ENCODE data around the gene TMSB15A. TPM values are rescaled to one million over a fixed set of nuclear protein-coding genes. Genes with fewer than 3 reads are reported as not detected.
"Not testable (repeated sequence)": the region's sequence is repeated elsewhere in the genome, so short reads cannot be mapped to it uniquely, and the experiment has no call there.

The TMSB15A gene
- total RNA-seq, 1 experiment from 2014 or later = not detected

DNA sequence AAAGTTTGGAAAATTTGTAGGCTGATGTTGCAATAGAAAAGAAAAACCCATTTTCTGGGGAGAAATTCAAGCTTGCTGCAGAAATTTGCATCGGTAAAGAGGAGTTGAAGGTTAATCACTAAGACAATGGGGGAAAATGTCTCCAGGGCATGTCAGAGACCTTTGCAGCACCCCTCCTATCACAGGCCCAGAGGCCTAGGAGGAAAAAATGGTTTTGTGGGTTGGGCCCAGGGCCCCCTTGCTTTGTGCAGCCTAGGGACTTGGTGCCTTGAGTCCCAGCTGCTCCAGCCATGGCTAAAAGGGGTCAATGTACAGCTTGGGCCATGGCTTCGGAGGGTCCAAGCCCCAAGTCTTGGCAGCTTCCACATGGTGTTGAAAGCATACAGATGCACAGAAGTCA lies 17.8 kb downstream of the TMSB15A start:
- H3K4me3 Mint-ChIP-seq (ENCODE audit: unreplicated experiment) = no peak overlapping the region
- BruUV-seq (replicated peaks) = no TSS peak
- H3K4me3 ChIP-seq (ENCODE audit: low read depth, low read length) = no peak overlapping the region
- ChIA-PET POLR2A (no interaction called here), CTCF (no interaction called here)
- no peak overlapping the region for H3K27ac Mint-ChIP-seq (ENCODE audit: unreplicated experiment)
- TF ChIP-seq, protein P1, sequence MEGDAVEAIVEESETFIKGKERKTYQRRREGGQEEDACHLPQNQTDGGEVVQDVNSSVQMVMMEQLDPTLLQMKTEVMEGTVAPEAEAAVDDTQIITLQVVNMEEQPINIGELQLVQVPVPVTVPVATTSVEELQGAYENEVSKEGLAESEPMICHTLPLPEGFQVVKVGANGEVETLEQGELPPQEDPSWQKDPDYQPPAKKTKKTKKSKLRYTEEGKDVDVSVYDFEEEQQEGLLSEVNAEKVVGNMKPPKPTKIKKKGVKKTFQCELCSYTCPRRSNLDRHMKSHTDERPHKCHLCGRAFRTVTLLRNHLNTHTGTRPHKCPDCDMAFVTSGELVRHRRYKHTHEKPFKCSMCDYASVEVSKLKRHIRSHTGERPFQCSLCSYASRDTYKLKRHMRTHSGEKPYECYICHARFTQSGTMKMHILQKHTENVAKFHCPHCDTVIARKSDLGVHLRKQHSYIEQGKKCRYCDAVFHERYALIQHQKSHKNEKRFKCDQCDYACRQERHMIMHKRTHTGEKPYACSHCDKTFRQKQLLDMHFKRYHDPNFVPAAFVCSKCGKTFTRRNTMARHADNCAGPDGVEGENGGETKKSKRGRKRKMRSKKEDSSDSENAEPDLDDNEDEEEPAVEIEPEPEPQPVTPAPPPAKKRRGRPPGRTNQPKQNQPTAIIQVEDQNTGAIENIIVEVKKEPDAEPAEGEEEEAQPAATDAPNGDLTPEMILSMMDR (IDR thresholded peaks at IDR 0.05; ENCODE audit: insufficient read depth in 1 of 2, low read depth in 1 of 2, low read length in 1 of 2, severe bottlenecking in 1 of 2, unreplicated experiment in 1 of 2) = no peak
- no peaks in the 10 kb centered on the region for H3K9me3 Mint-ChIP-seq (ENCODE audit: unreplicated experiment)
- H3K27me3 ChIP-seq (replicated peaks; ENCODE audit: control insufficient read depth, insufficient read depth, low read length) = no peaks in the 10 kb centered on the region
- no peaks in the 10 kb centered on the region for H3K36me3 ChIP-seq (ENCODE audit: control insufficient read depth, insufficient read depth, low read length)
- H3K9me3 ChIP-seq = no peaks in the 10 kb centered on the region
- H3K4me1 ChIP-seq = no peaks in the 10 kb centered on the region
- no peaks in the 10 kb centered on the region for H3K36me3 Mint-ChIP-seq (ENCODE audit: insufficient read depth, unreplicated experiment)
- no peaks in the 10 kb centered on the region for H3K27me3 Mint-ChIP-seq (ENCODE audit: insufficient read depth, unreplicated experiment)
- intact Hi-C loops (cut with micrococcal nuclease; ENCODE audit: unreplicated experiment) = no loop called here
- no peaks in the 10 kb centered on the region for H3K4me1 Mint-ChIP-seq (ENCODE audit: low read depth, unreplicated experiment)
- DNase-seq = no peak

- H3K36me3 ChIP-seq (ENCODE audit: control insufficient read depth, insufficient read depth, low read length) = no peaks in the 10 kb centered on the region
- ChIA-PET POLR2A (no interaction called here), CTCF (no interaction called here)
- Mint-ChIP-seq H3K36me3 (ENCODE audit: insufficient read depth, unreplicated experiment) (no peaks in the 10 kb centered on the region), H3K4me3 (ENCODE audit: unreplicated experiment) (no peak overlapping the region), H3K4me1 (ENCODE audit: low read depth, unreplicated experiment) (no peaks in the 10 kb centered on the region), H3K9me3 (ENCODE audit: unreplicated experiment) (no peaks in the 10 kb centered on the region), H3K27ac (ENCODE audit: unreplicated experiment) (no peak overlapping the region), H3K27me3 (ENCODE audit: insufficient read depth, unreplicated experiment) (no peaks in the 10 kb centered on the region)
- H3K4me3 ChIP-seq (ENCODE audit: low read depth, low read length) = no peak overlapping the region
- BruUV-seq (replicated peaks) = no TSS peak
- H3K4me1 ChIP-seq = no peaks in the 10 kb centered on the region
- no peaks in the 10 kb centered on the region for H3K27me3 ChIP-seq (replicated peaks; ENCODE audit: control insufficient read depth, insufficient read depth, low read length)
- intact Hi-C loops (cut with micrococcal nuclease; ENCODE audit: unreplicated experiment) = no loop called here
- no peaks in the 10 kb centered on the region for H3K9me3 ChIP-seq
- DNase-seq = no peak
- TF ChIP-seq, protein P1 (IDR thresholded peaks at IDR 0.05; ENCODE audit: insufficient read depth in 1 of 2, low read depth in 1 of 2, low read length in 1 of 2, severe bottlenecking in 1 of 2, unreplicated experiment in 1 of 2) = no peak
Measured at GRCh38 chrX:102491766-102492165, 24.8 kb downstream of the TMSB15A start.

DNA sequence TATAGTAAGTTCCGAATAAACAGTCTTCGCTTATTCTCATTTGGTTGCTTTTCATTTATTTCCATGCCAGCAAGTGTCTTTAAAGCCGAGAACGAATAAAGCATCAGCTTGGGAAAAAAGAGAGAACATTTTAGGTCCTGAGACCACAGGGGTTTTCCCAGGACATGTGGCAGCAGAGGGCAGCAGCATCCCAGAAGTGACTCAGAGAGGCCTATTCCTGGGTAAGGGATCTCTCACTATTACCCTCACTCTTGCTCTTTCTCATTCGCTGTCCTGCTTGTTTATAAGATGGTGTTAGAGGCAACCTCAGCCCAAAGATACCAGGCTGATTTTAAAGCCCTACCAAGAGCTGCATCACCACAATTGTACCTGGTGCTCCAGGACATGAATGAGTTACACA lies 37.8 kb downstream of the TMSB15A start:
- CTCF ChIA-PET; DNase-seq; H3K27me3 Mint-ChIP-seq (ENCODE audit: insufficient read depth, unreplicated experiment); H3K4me3 Mint-ChIP-seq (ENCODE audit: unreplicated experiment); H3K9me3 ChIP-seq; H3K4me1 ChIP-seq; BruUV-seq (replicated peaks); H3K9me3 Mint-ChIP-seq (ENCODE audit: unreplicated experiment); H3K4me1 Mint-ChIP-seq (ENCODE audit: low read depth, unreplicated experiment); POLR2A ChIA-PET; H3K4me3 ChIP-seq (ENCODE audit: low read depth, low read length); H3K27ac Mint-ChIP-seq (ENCODE audit: unreplicated experiment); intact Hi-C loops (cut with micrococcal nuclease; ENCODE audit: unreplicated experiment); H3K36me3 Mint-ChIP-seq (ENCODE audit: insufficient read depth, unreplicated experiment); H3K36me3 ChIP-seq (ENCODE audit: control insufficient read depth, insufficient read depth, low read length); H3K27me3 ChIP-seq (replicated peaks; ENCODE audit: control insufficient read depth, insufficient read depth, low read length): not testable (repeated sequence)

DNA sequence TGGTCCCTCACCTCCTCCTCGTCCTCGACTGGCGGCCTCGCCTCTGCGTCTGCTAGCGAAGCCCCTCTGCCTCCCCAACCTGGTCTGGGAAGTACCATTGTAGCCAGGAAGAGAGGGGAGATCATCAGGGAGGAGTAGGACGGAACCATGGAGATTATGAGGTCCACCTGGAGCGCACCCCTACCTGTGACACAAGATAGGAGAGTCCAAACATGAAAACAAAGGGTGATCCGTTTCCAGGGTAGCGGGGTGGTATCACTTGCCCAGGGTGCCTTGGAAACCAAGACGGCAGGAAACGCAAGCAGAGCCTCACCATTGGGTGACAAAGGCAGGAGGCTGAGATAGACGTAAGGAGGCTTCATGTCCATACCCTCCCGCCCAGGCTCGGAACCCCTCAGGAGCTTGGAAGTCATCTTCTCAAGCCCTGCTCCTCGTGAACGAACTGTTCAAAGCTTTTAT lies 44.7 kb downstream of the TMSB15A start, which contains the start of gene TCP11X2:
Gene TCP11X2, minus strand, starts transcription at position 51 of the 459 bp plus-strand sequence.
- DNase-seq; H3K9me3 ChIP-seq; intact Hi-C loops (cut with micrococcal nuclease; ENCODE audit: unreplicated experiment); H3K27ac Mint-ChIP-seq (ENCODE audit: unreplicated experiment); H3K36me3 ChIP-seq (ENCODE audit: control insufficient read depth, insufficient read depth, low read length); H3K36me3 Mint-ChIP-seq (ENCODE audit: insufficient read depth, unreplicated experiment); H3K9me3 Mint-ChIP-seq (ENCODE audit: unreplicated experiment); H3K27me3 ChIP-seq (replicated peaks; ENCODE audit: control insufficient read depth, insufficient read depth, low read length); H3K27me3 Mint-ChIP-seq (ENCODE audit: insufficient read depth, unreplicated experiment); H3K4me3 ChIP-seq (ENCODE audit: low read depth, low read length); BruUV-seq (replicated peaks); H3K4me1 Mint-ChIP-seq (ENCODE audit: low read depth, unreplicated experiment); CTCF ChIA-PET; H3K4me3 Mint-ChIP-seq (ENCODE audit: unreplicated experiment); POLR2A ChIA-PET; H3K4me1 ChIP-seq: not testable (repeated sequence)

DNA sequence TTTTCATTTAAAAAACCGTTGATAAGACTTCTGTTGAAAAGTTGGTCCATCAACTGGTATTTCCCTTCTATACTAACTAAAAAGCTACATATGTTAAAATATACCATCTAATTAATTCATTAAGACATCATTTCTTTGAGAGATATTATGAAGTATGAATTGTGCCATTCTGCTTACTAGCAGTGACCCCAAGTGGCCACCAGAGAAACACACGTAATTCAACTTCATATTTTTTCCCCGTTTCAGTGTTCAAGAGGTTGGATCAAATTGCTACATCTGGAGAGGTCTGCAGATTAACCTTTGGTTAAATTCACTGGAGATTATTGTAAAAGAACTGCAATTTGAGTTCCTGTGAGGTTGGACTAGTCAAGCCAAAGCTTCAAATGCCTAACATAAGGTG lies 46.3 kb downstream of the TMSB15A start:
- H3K4me3 ChIP-seq (ENCODE audit: low read depth, low read length); intact Hi-C loops (cut with micrococcal nuclease; ENCODE audit: unreplicated experiment); H3K4me3 Mint-ChIP-seq (ENCODE audit: unreplicated experiment); H3K27me3 Mint-ChIP-seq (ENCODE audit: insufficient read depth, unreplicated experiment); H3K9me3 Mint-ChIP-seq (ENCODE audit: unreplicated experiment); H3K4me1 ChIP-seq; DNase-seq; H3K4me1 Mint-ChIP-seq (ENCODE audit: low read depth, unreplicated experiment); H3K27me3 ChIP-seq (replicated peaks; ENCODE audit: control insufficient read depth, insufficient read depth, low read length); CTCF ChIA-PET; BruUV-seq (replicated peaks); H3K9me3 ChIP-seq; H3K27ac Mint-ChIP-seq (ENCODE audit: unreplicated experiment); H3K36me3 Mint-ChIP-seq (ENCODE audit: insufficient read depth, unreplicated experiment); POLR2A ChIA-PET; H3K36me3 ChIP-seq (ENCODE audit: control insufficient read depth, insufficient read depth, low read length): not testable (repeated sequence)
